Right lobe of liver (tissue), 6 donors: ENCODE results near the gene ZBTB17. TPM values are rescaled to one million over a fixed set of nuclear protein-coding genes. Genes with fewer than 3 reads are reported as not detected.

ENCODE experiments used
- ATAC-seq, 4 donors: fragments of 200-7000 bp; cut with Tn5 transposase; one replicate each; pipeline ENCODE4 v1.9.1; 2020; ENCODE audit warnings: mild to moderate bottlenecking in 4 of 4, moderate library complexity in 4 of 4
- DNase-seq, 3 donors: peaks; one replicate each; pipeline ENCODE4 v3.0.0-alpha.2; 2020
- H3K27ac ChIP-seq, 3 donors: fragments of 200-600 bp; one replicate each; pipeline ENCODE4 v1.8.0; 2022
- H3K27me3 ChIP-seq, 2 donors: fragments of 200-600 bp; one replicate each; pipeline ENCODE4 v1.8.0; 2022
- H3K36me3 ChIP-seq, 4 donors: fragments of 200-600 bp; sonication (generic) in 1 of 4; one replicate each; pipeline versions ENCODE4 v1.5.1 to v1.8.0; 2017 to 2022; ENCODE audit warnings: control low read depth in 1 of 4
- H3K4me1 ChIP-seq, 4 donors: fragments of 200-600 bp; sonication (generic) in 1 of 4; one replicate each; pipeline versions ENCODE4 v1.5.1 to v1.8.0; 2017 to 2022; ENCODE audit warnings: control low read depth in 1 of 4
- H3K4me3 ChIP-seq, 3 donors: fragments of 200-600 bp; one replicate each; pipeline ENCODE4 v1.8.0; 2022
- H3K9me3 ChIP-seq, 4 donors: fragments of 200-600 bp; sonication (generic) in 1 of 4; one replicate each; pipeline versions ENCODE4 v1.5.1 to v1.8.0; 2017 to 2022; ENCODE audit warnings: control low read depth in 1 of 4
- CTCF ChIP-seq, 4 donors: fragments of 200-600 bp in 3 of 4; fragments of 450-650 bp in 1 of 4; IDR thresholded peaks; one replicate each; pipeline versions ENCODE4 v1.5.1 to v1.8.0; 2016 to 2022; ENCODE audit warnings: antibody characterized with exemption in 4 of 4, mild to moderate bottlenecking in 2 of 4
- POLR2A ChIP-seq: fragments of 450-650 bp; IDR thresholded peaks from one replicate; pipeline ENCODE4 v1.6.1; 2017; ENCODE audit warnings: antibody characterized with exemption, mild to moderate bottlenecking
- WGBS: methylation state at CpG from one replicate; pipeline ENCODE4 v1.1.6; 2018; ENCODE audit warnings: low coverage, low lambda C conversion rate; ENCODE audit not compliant: insufficient coverage; ENCODE audit errors: missing lambda C conversion rate; 5-methylcytosine and 5-hydroxymethylcytosine counted together
- intact Hi-C, 2 donors: fragments of 100-400 bp; cut with DNase I; formaldehyde crosslinking; loops; one replicate each; pipeline versions ENCODE4 v1.11.2 to v1.14.1; 2022
- total RNA-seq, 6 experiments: library from RNA; depleted of rRNA in 2 of 6; stranded (reverse); fragments of >200 nt in 2 of 6; fragmentation: NEBNext Ultra II Directional in 3 of 6; extraction: Animal tissue kit (Norgen Biotek cat#: 25700) in 3 of 6; gene quantifications; one replicate each; pipeline versions ENCODE4 v1.1.0 to v1.2.4, GENCODE V29; 2016 to 2023
- donor health status: DM: no; HTN: yes; CAD: no.
- donor health status: DM: no; HTN: no; CAD: no.
- donor health status: DM: no; HTN: no; CAD: no.
- donor health status: DM: no; HTN: yes; CAD: no.
- donor health status: DM: no; HTN: yes; CAD: no.

ZBTB17 gene
- total RNA-seq, 6 experiments from 2014 or later, result 9.2 to 13.3 (median 11.0) TPM

- Histone ChIP-seq H3K27ac (no peak overlapping the region), H3K4me1 (no peaks in the 10 kb centered on the region), H3K4me3 (no peak overlapping the region), H3K36me3 (no peaks in the 10 kb centered on the region), H3K27me3 (no peaks in the 10 kb centered on the region), H3K9me3 (no peaks in the 10 kb centered on the region)
- ATAC-seq (no peak), DNase-seq (no peak)
- intact Hi-C loops, result loop anchor here (5.0 kb wide), 2 partner anchors 177 to 187 kb away; partner anchors contain the start of gene UQCRHL (in 1 of the 2)
- no CpG with 5 or more reads among the region's 10 CpGs for WGBS
- no peak for TF ChIP-seq CTCF (IDR thresholded peaks at IDR 0.05)
- no peak for TF ChIP-seq POLR2A
These were observed 18.2 kb upstream of the ZBTB17 start for GRCh38 chr1:15994081-15994480.

GRCh38 chr1:15993666-15994065 lies 17.8 kb upstream of the ZBTB17 start:
- intact Hi-C loops, result loop anchor here (5.0 kb wide), 2 partner anchors 176 to 186 kb away; partner anchors contain the start of gene UQCRHL (in 1 of the 2)
- Histone ChIP-seq H3K4me1 (no peaks in the 10 kb centered on the region), H3K4me3 (no peak overlapping the region), H3K9me3 (no peaks in the 10 kb centered on the region), H3K27ac (no peak overlapping the region), H3K36me3 (no peaks in the 10 kb centered on the region), H3K27me3 (no peaks in the 10 kb centered on the region)
- ATAC-seq (no peak), DNase-seq (no peak)
- TF ChIP-seq POLR2A, result no peak
- TF ChIP-seq CTCF (IDR thresholded peaks at IDR 0.05), result no peak
- WGBS, result 74% methylated on average over 6 of the region's 15 CpGs

GRCh38 chr1:15992582-15993500 lies 16.9 kb upstream of the ZBTB17 start:
- Histone ChIP-seq H3K9me3 (no peaks in the 10 kb centered on the region), H3K27ac (no peak overlapping the region), H3K27me3 (no peaks in the 10 kb centered on the region), H3K4me3 (no peak overlapping the region), H3K36me3 (no peaks in the 10 kb centered on the region), H3K4me1 (no peaks in the 10 kb centered on the region)
- WGBS, result 80% methylated on average over 1 of the region's 17 CpGs
- no peak for ATAC-seq
- DNase-seq, result no peak
- no peak for TF ChIP-seq POLR2A
- intact Hi-C loops, result loop anchor here (5.0 kb wide), 2 partner anchors 176 to 186 kb away; partner anchors contain the start of gene UQCRHL (in 1 of the 2)

GRCh38 chr1:15992187-15992553 lies 16.3 kb upstream of the ZBTB17 start:
- no peak for DNase-seq
- no peaks in the 10 kb centered on the region for H3K9me3 ChIP-seq
- no peak overlapping the region for H3K4me3 ChIP-seq
- H3K27ac ChIP-seq, result no peak overlapping the region
- no peaks in the 10 kb centered on the region for H3K27me3 ChIP-seq
- H3K4me1 ChIP-seq, result no peaks in the 10 kb centered on the region
- TF ChIP-seq CTCF (IDR thresholded peaks at IDR 0.05) (no peak), POLR2A (no peak)
- no peaks in the 10 kb centered on the region for H3K36me3 ChIP-seq
- ATAC-seq, result no peak
- 89% methylated on average over 4 of the region's 7 CpGs for WGBS
- intact Hi-C loops, result loop anchor here (5.0 kb wide), 2 partner anchors 175 to 185 kb away; partner anchors contain the start of gene UQCRHL (in 1 of the 2)
